Loucy (cell line): ENCODE results near the gene PEX14.

ENCODE experiments used
- CTCF ChIP-seq: fragments of 200-600 bp; sonication (generic); conservative IDR thresholded peaks from 2 replicates; pipeline ENCODE4 v1.5.1; 2014; ENCODE audit warnings: mild to moderate bottlenecking, antibody characterized with exemption, low read length
- EZH2phosphoT487 ChIP-seq: fragments of 200-600 bp; IDR thresholded peaks from 2 replicates; pipeline ENCODE4 v1.6.1; 2018; ENCODE audit warnings: antibody characterized with exemption, mild to moderate bottlenecking, moderate library complexity, borderline replicate concordance

- no peak for TF ChIP-seq CTCF
- no peak for TF ChIP-seq EZH2phosphoT487
Observed at GRCh38 chr1:10544239-10544638, 69.5 kb downstream of the PEX14 start.
